GM21528 (cell line): ENCODE measurements around the gene CLIC1.
"Not testable (repeated sequence)": the region's sequence is repeated elsewhere in the genome, so short reads cannot be mapped to it uniquely, and the experiment has no call there.

Experiments
- ATAC-seq: cut with Tn5 transposase; IDR thresholded peaks from one replicate; pipeline ENCODE4 v1.9.1; 2021; ENCODE audit warnings: mild to moderate bottlenecking, moderate library complexity; ENCODE audit not compliant: unreplicated experiment, low FRiP score

The CLIC1 gene

GRCh38 chr6:31725502-31726350, 10.6 kb downstream of the CLIC1 start:
- no peak for ATAC-seq

GRCh38 chr6:31723980-31724691, 12.2 kb downstream of the CLIC1 start:
- ATAC-seq: no peak

GRCh38 chr6:31723245-31723979, 12.9 kb downstream of the CLIC1 start, which contains the start of gene MPIG6B:
TSS of gene MPIG6B (plus strand) at chr6:31723373. CDS start at chr6:31723384, 11 bp downstream.
- no peak for ATAC-seq

DNA sequence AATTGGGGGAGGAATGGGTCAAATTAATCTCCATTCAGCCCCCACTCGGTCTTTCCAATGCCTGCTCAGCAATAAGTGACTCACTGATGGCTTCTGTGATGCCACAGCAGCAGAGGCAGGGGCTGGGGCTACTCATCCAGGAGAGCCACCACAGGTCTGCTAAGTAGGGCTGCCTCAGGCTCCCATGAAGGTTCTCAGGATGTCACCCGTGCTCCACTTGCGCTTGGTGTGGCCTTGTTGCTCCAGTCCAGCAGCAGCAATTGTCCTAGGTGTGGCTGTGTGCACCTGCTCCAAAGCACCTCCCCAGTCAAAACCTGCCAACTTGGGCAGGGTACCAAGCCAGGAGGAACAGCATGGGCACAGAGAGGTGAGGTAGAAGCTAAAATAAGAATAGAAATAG, 14.2 kb downstream of the CLIC1 start:
- no peak for ATAC-seq

- no peak for ATAC-seq
Observed at GRCh38 chr6:31721351-31722020, 14.8 kb downstream of the CLIC1 start, which contains the start of gene LY6G6C. TSS of gene LY6G6C (minus strand) at chr6:31721746. CDS start at chr6:31721679, 67 bp downstream.

DNA sequence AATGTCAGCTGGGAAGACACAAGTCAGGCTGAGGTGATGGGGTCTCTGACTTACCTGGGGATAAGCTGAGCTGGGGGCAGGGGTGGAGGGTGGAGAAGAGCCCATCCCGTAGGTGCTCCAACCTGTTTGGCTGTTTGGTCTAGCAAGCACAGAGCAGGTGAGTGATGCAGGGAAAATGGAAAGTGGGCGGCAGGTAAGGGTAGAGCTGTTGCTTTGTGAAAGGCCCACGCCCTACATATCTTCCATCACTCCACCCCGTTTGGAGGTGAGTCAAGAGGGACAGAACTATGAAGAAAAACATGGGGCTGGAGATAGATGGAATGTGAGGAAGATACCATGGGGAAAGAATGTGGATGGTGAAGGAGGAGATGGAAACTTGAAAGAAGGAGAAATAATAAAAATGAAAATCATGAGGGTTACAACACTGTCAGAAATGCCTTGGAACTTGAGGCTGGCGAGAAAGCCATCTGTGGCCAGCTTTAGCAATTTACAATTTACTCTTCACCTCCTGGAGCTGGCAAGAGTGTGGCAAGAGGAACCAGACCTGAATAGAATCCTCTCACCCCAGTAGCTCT, 16.0 kb downstream of the CLIC1 start:
- no peak for ATAC-seq

DNA sequence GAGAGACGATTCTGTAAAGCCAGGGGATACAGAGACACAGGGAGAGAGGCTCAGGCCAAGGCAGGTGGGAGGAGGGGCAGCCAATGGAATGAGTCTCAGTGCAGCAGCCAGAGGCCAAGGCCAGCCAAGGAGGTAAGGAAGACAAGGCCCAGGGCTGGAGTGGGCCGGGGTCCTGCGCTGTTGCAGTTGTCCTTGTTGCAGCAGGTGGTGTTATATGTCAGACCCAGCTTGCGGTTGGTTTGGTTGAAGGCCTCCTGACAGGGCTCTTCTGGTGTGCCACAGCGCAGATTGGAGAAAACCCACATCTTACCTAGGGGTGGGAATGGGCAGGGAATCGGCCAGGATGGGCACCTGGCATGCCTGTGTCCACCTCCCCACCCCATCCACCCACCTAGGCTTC, 17.3 kb downstream of the CLIC1 start:
- no peak for ATAC-seq

DNA sequence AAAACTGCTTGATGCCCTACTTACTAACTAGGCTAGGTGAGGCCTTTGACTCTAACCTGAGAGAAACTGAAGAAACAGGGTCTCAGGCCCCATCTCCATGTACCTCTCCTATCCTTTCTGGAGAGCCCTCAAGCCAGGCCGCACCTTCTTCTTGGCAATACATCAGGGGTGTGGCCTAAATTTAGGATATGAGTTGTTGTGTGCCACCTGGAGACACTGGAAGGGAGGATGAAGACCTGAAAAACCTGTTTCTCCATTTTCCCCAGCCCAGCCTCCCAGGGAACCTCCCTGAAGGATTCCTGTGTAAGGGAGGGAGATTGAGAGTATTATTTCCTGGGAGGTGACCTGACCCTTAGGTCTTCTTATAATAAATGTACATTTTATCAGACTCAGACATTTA, 18.1 kb downstream of the CLIC1 start:
- no peak for ATAC-seq

- no peak for ATAC-seq
Observed at GRCh38 chr6:31717499-31718222, 18.7 kb downstream of the CLIC1 start.

- ATAC-seq: no peak
Observed at GRCh38 chr6:31715022-31715958, 21.0 kb downstream of the CLIC1 start, which contains the start of gene LY6G6D. TSS of gene LY6G6D (plus strand) at chr6:31715348. CDS start at chr6:31715356, 8 bp downstream.

GRCh38 chr6:31713991-31714684, 22.2 kb downstream of the CLIC1 start:
- no peak for ATAC-seq

DNA sequence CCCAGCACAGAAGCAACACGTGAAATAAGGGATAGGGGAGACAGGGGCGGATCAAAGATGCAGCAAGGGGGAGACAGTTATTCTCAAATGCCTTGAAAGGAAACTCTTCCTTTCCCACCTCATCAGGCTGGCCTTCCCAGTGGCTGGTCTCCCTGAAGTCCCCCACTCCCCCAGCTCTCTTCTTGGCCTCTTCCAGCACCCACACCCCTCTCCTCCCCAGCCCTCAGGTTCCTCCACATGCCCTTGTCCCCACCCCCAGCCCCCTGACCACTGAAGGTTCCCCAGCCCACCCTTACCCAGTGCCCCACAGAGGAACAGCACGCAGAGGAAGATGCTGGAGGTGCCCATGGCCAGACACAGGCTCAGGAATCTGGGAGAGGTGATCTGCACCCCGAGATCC, 22.9 kb downstream of the CLIC1 start:
- no peak for ATAC-seq

DNA sequence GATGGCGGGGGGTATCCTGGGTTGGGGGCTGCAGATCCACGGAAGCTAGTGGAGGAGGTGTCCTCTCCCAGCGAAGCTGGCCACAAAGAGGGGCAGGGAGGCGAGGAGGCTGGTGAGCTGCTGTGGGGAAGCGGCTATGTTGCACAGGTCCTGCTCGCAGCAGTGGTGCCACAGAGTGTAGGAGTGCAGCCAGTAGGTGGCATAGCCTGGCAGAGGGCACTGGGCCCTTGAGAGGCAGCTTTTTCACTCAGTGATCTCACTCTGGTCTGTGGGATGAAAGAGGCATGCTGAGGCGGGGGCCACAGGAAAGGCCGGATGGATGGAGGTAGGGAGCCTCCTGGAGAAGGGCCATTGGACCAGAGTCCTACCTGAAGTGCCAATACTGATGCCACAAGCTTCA, 24.0 kb downstream of the CLIC1 start:
- ATAC-seq: no peak

DNA sequence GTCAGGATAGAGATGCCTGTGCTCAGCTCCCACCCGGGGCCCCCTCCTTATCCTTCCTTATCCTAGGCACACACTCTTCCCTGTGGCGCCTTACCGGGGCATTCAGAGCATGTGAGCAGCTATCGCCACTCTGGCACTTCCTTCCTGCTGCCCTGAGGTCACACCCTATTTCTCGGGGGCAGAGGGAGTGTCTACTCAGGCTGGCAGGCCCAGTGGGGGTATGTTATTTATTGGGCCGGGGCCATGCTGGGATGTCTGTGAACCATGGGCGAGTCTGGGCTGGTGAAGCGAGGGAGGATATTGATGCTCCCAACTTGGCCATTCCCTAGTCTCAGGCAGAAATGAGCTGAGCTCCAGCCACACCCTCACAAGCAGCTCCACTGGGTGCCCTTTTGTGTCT, 25.1 kb downstream of the CLIC1 start:
- no peak for ATAC-seq

GRCh38 chr6:31710523-31711219, 25.7 kb downstream of the CLIC1 start:
- ATAC-seq: no peak

DNA sequence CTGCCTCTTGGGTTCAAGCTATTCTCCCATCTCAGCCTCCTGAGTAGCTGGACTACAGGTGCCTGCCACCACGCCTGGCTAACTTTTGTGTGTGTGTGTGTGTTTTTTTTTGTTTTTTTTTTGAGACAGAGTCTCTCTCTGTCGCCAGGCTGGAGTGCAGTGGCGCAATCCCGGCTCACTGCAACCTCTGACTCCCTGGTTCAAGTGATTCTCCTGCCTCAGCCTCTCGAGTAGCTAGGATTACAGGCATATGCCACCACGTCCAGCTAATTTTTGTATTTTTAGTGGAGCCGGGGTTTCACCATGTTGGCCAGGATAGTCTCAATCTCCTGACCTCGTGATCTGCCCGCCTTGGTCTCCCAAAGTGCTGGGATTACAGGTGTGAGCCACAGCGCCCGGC, 27.2 kb downstream of the CLIC1 start:
- ATAC-seq: not testable (repeated sequence)

DNA sequence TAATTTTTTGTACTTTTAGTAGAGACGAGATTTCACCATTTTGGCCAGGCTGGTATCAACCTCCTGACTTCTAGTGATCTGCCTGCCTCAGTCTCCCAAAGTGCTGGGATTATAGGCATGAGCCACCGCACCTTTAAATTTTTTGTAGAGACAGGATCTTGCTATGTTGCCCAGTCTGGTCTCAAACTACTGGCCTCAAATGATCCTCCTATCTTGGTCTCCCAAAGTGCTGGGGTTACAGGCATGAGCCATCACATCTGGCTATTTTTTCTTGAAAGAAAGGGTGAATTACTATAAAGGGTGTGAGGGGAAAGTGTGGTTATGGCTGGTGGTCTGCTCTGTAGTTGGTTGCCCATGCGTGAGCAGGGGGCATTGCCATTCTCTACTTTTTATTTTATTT, 28.1 kb downstream of the CLIC1 start:
- no peak for ATAC-seq
